ENCODE data around the gene GRM1. TPM values are rescaled to one million over a fixed set of nuclear protein-coding genes. Genes with fewer than 3 reads are reported as not detected.
"Not testable (repeated sequence)": the region's sequence is repeated elsewhere in the genome, so short reads cannot be mapped to it uniquely, and the experiment has no call there.

The GRM1 gene
- total and polyA plus RNA-seq, 2 of the 4 experiments (the other 2 are of a cell fraction), result not detected

GRCh38 chr6:146271163-146271562 is 242.3 kb downstream of the GRM1 start:
- H3K9ac ChIP-seq (ENCODE audit: low read depth, low read length); intact Hi-C loops (cut with micrococcal nuclease); H3K4me3 ChIP-seq (ENCODE audit: insufficient read depth, low read depth, low read length); H3K14ac ChIP-seq (replicated peaks; ENCODE audit: low read depth, low read length); CTCF ChIA-PET; H2AK9ac ChIP-seq (replicated peaks; ENCODE audit: low read depth, low read length, poor library complexity); H4K20me1 ChIP-seq (ENCODE audit: insufficient read depth, low read length); H2AFZ ChIP-seq (replicated peaks; ENCODE audit: low read length, poor library complexity); H4K8ac ChIP-seq (ENCODE audit: low read depth in 2 of 2, low read length in 2 of 2); H4K5ac ChIP-seq (ENCODE audit: low read depth, low read length); H3K27ac ChIP-seq (ENCODE audit: insufficient read depth, low read length); H3K27me3 ChIP-seq (ENCODE audit: control insufficient read depth, insufficient read depth, low read length); H2BK120ac ChIP-seq (ENCODE audit: low read depth, low read length); H2BK15ac ChIP-seq (ENCODE audit: low read depth, low read length); H3K4me2 ChIP-seq (ENCODE audit: low read depth, low read length); H3K4me1 ChIP-seq (ENCODE audit: control insufficient read depth, insufficient read depth, low read length); H3K36me3 ChIP-seq (ENCODE audit: control insufficient read depth, insufficient read depth, low read length); H3K9me3 ChIP-seq (ENCODE audit: control insufficient read depth, insufficient read depth, low read length); H3K18ac ChIP-seq (ENCODE audit: low read depth, low read length); H2AK5ac ChIP-seq (ENCODE audit: low read depth, low read length); H3K79me1 ChIP-seq (ENCODE audit: low read depth in 1 of 2, low read length in 2 of 2); H2BK20ac ChIP-seq (ENCODE audit: low read depth, low read length); H3K9me1 ChIP-seq (ENCODE audit: insufficient read depth, low read length); BruUV-seq (replicated peaks); H4K91ac ChIP-seq (ENCODE audit: insufficient read depth, low read depth, low read length); POLR2A ChIA-PET (ENCODE audit: unreplicated experiment); H3K23ac ChIP-seq (ENCODE audit: low read depth, low read length); in situ Hi-C loops (cut with MboI; ENCODE audit: low sequenced_read_pairs); dilution Hi-C loops (cut with HindIII; ENCODE audit: low sequenced_read_pairs, unreplicated experiment); H2BK5ac ChIP-seq (ENCODE audit: low read depth, low read length, poor library complexity, severe bottlenecking); ATAC-seq (ENCODE audit: low read depth); H3K4ac ChIP-seq (ENCODE audit: low read depth, low read length); DNase-seq; H3K56ac ChIP-seq (ENCODE audit: extremely low read depth, insufficient read depth, low read length): not testable (repeated sequence)
- no CpG with 5 or more reads among the region's 1 CpG for WGBS, 2 experiments (ENCODE audit: extremely low coverage in 2 of 2, insufficient read length in 1 of 2)

All from IMR-90 (cell line).